ENCODE measurements around the gene PUS7L.
A peak's percentile ranks its signal among the peaks of the same experiment; 100 is the strongest.
"Not testable (repeated sequence)": the region's sequence is repeated elsewhere in the genome, so short reads cannot be mapped to it uniquely, and the experiment has no call there.

The PUS7L gene

GRCh38 chr12:43758728-43759563 is at the start of gene PUS7L, which contains the start of gene IRAK4:
Gene PUS7L, minus strand, starts transcription at chr12:43758790. Its CDS starts 3,545 bp downstream, at chr12:43755245.
Gene IRAK4, plus strand, starts transcription at chr12:43758951. Its CDS starts 9,161 bp downstream, at chr12:43768112.
- DNase-seq (ENCODE audit: low spot score), result peak; percentile 98

GRCh38 chr12:43807386-43807785 is 48.8 kb upstream of the PUS7L start:
- DNase-seq (ENCODE audit: low spot score), result no peak

GRCh38 chr12:43806737-43807072 is 48.1 kb upstream of the PUS7L start:
- DNase-seq (ENCODE audit: low spot score), result no peak

GRCh38 chr12:43805860-43806736 is 47.5 kb upstream of the PUS7L start, which contains the start of gene TWF1:
Gene TWF1, minus strand, starts transcription at chr12:43806317. Its CDS starts 72 bp downstream, at chr12:43806245.
- DNase-seq (ENCODE audit: low spot score), result peak; percentile 79

GRCh38 chr12:43805149-43805859 is 46.7 kb upstream of the PUS7L start:
- DNase-seq (ENCODE audit: low spot score), result peak; percentile 10

- DNase-seq (ENCODE audit: low spot score), result no peak
These were observed 39.1 kb upstream of the PUS7L start for GRCh38 chr12:43797561-43798217.

GRCh38 chr12:43795716-43796280 is 37.2 kb upstream of the PUS7L start:
- DNase-seq (ENCODE audit: low spot score), result no peak

- DNase-seq (ENCODE audit: low spot score), result no peak
These were observed 31.4 kb upstream of the PUS7L start for GRCh38 chr12:43789941-43790340.

- no peak for DNase-seq (ENCODE audit: low spot score)
These were observed 28.5 kb upstream of the PUS7L start for GRCh38 chr12:43786899-43787693.

GRCh38 chr12:43776498-43776897 is 17.9 kb upstream of the PUS7L start:
- peak; percentile 47 for DNase-seq (ENCODE audit: low spot score)

GRCh38 chr12:43766291-43766690 is 7.7 kb upstream of the PUS7L start:
- no peak for DNase-seq (ENCODE audit: low spot score)

- no peak for DNase-seq (ENCODE audit: low spot score)
These were observed 5.9 kb upstream of the PUS7L start for GRCh38 chr12:43764528-43764927.

GRCh38 chr12:43763769-43764168 is 5.2 kb upstream of the PUS7L start:
- no peak for DNase-seq (ENCODE audit: low spot score)

- DNase-seq (ENCODE audit: low spot score), result no peak
These were observed 4.0 kb upstream of the PUS7L start for GRCh38 chr12:43762596-43762995.

GRCh38 chr12:43761500-43761899 is 2.9 kb upstream of the PUS7L start:
- DNase-seq (ENCODE audit: low spot score), result peak; percentile 15

- DNase-seq (ENCODE audit: low spot score), result no peak
These were observed 1.8 kb upstream of the PUS7L start for GRCh38 chr12:43760396-43760795.

- no peak for DNase-seq (ENCODE audit: low spot score)
These were observed 303 bp downstream of the PUS7L start for GRCh38 chr12:43758247-43758727.

- DNase-seq (ENCODE audit: low spot score), result no peak
These were observed 4.6 kb downstream of the PUS7L start for GRCh38 chr12:43754015-43754414.

- not testable (repeated sequence) for DNase-seq (ENCODE audit: low spot score)
These were observed 7.2 kb downstream of the PUS7L start for GRCh38 chr12:43751360-43751759.

- DNase-seq (ENCODE audit: low spot score), result no peak
These were observed 7.8 kb downstream of the PUS7L start for GRCh38 chr12:43750814-43751213.
